ENCODE results near the gene CAMK2B.
A peak's percentile ranks its signal among the peaks of the same experiment; 100 is the strongest.

CAMK2B gene

DNA sequence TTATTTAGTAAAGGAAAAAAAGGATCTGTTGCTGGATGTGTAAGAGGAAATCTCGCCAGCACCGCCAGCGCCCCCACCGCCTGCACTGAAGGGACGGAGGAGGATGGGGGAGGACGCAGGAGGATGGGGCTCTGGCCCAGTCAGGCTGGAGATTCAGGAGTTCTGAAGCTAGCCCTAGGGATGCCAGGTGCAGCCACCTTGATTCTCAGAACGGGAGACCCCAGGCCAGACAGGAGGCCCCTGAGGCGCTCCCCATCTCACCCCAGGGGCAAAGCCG lies 1.3 kb downstream of the CAMK2B start:
- Mint-ChIP-seq H3K36me3 (ENCODE audit: low read depth) (no peaks in the 10 kb centered on the region), H3K4me3 (peak overlapping the region; percentile 80 to 83 (median 82)), H3K4me1 (peaks cover 27% of the 10 kb centered on the region), H3K27me3 (ENCODE audit: low read depth) (peaks cover 70% of the 10 kb centered on the region), H3K9me3 (no peaks in the 10 kb centered on the region), H3K27ac (no peak overlapping the region)
- TF ChIP-seq, protein P1, sequence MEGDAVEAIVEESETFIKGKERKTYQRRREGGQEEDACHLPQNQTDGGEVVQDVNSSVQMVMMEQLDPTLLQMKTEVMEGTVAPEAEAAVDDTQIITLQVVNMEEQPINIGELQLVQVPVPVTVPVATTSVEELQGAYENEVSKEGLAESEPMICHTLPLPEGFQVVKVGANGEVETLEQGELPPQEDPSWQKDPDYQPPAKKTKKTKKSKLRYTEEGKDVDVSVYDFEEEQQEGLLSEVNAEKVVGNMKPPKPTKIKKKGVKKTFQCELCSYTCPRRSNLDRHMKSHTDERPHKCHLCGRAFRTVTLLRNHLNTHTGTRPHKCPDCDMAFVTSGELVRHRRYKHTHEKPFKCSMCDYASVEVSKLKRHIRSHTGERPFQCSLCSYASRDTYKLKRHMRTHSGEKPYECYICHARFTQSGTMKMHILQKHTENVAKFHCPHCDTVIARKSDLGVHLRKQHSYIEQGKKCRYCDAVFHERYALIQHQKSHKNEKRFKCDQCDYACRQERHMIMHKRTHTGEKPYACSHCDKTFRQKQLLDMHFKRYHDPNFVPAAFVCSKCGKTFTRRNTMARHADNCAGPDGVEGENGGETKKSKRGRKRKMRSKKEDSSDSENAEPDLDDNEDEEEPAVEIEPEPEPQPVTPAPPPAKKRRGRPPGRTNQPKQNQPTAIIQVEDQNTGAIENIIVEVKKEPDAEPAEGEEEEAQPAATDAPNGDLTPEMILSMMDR (IDR thresholded peaks at IDR 0.05; ENCODE audit: unreplicated experiment in 3 of 3) = no peak

DNA sequence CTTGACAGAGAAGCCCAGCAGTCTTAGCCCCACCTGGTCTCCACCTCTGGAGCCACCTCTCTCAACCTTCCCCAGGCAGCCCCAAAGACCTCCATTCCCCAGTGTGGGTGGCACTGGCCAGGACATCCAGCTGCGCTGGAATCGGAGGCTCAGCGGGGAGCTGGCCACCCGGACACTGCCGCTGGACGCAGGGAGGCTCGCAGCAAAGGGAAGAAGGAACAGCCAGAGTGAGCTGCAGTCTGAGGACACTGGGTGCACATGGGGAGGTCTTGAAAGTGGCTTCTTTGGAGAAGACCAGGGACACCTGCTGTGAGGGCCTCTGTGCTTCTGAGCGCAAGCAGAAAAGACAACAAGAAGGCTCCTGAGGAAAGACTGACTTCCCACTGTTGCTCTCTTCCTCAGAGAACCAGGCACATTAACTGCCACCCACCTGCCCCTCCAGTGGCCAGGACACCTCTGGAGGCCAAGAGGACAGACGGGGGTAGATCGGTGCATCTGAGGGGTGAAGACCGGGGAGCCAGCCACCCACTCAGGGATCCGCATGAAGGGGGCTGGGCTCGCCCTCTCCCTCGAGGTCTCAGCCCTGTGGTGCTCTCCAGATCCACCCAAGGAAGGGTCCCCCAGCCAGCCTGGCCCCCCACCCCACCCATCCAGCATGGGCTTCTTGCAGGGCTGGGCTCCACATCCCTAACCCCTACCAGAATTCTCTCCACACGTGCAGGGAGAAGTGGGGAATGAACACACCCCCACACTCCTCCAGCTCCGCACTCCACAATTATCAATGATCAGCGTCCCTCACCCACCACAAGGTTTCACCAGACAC lies 1.8 kb downstream of the CAMK2B start:
- TF ChIP-seq, protein P1 (IDR thresholded peaks at IDR 0.05; ENCODE audit: unreplicated experiment in 3 of 3) = no peak
- peak overlapping the region; percentile 80 to 83 (median 82) for H3K4me3 Mint-ChIP-seq
- peaks cover 64% of the 10 kb centered on the region for H3K27me3 Mint-ChIP-seq (ENCODE audit: low read depth)
- H3K4me1 Mint-ChIP-seq = peaks cover 27% of the 10 kb centered on the region
- H3K9me3 Mint-ChIP-seq = no peaks in the 10 kb centered on the region
- H3K27ac Mint-ChIP-seq = no peak overlapping the region
- H3K36me3 Mint-ChIP-seq (ENCODE audit: low read depth) = no peaks in the 10 kb centered on the region

DNA sequence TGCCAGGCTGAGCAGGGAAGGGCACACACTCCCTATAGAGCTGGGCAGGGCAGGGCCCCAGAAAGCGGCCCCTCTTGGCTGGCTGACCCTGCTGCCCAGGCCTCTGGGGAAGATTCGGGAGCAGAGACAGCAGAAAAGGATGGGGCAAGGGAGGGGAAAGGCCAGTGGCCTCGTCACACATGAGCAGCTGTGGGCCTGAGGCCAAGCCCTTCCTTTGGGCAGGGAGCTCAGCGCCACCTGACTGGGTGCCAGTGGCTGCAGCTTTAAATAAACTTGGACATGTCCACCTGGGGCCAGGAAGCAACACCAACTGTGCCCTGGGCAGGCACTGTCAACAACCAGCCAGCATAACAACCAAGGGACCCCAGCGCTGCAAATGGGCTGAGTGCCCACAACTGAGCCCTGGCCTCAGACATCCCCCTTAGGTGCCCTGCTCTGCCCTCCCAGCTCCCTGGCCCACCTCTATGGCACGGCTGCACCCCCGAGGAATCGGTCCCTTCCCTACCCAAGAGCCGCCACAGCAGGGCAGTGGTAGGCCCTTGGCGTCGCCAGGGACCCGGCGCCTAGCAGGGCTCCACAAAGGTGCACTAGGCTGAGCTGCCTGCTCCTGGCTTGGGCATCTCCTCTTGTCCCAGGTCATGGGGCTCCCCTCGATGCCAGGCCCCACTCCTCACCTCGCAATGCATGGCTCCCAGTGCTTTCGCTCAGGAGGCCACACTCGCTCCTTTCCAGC lies 2.6 kb downstream of the CAMK2B start:
- Mint-ChIP-seq H3K36me3 (ENCODE audit: low read depth) (no peaks in the 10 kb centered on the region), H3K27ac (no peak overlapping the region), H3K27me3 (ENCODE audit: low read depth) (peaks cover 60% of the 10 kb centered on the region), H3K4me1 (peaks cover 27% of the 10 kb centered on the region), H3K4me3 (peak overlapping the region; percentile 80 to 83 (median 82)), H3K9me3 (no peaks in the 10 kb centered on the region)
- TF ChIP-seq, protein P1 (IDR thresholded peaks at IDR 0.05; ENCODE audit: unreplicated experiment in 3 of 3) = no peak

DNA sequence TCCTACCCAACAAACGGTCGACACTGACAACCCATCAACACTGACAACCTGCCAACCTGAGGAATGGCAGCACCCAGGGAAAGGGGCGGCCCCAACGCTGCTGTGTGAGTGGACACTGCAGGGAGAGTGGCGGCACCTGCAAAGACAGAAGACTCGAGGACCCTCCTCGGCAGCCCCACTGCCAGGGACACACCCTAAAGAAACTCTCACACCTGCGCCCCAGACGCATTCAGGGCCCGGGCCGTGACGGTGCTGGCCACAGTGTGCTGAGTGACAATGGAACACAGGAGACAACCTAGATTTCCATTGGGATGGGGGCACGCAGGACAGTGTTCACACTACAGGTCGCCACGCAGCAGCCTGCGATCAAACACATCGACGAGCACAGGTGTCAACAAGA lies 3.6 kb downstream of the CAMK2B start:
- Mint-ChIP-seq H3K9me3 (no peaks in the 10 kb centered on the region), H3K4me3 (peak overlapping the region in 1 of 3 experiments; percentile 14), H3K4me1 (peaks cover 27% of the 10 kb centered on the region), H3K27ac (no peak overlapping the region), H3K36me3 (ENCODE audit: low read depth) (no peaks in the 10 kb centered on the region), H3K27me3 (ENCODE audit: low read depth) (peaks cover 51% of the 10 kb centered on the region)
- TF ChIP-seq, protein P1 (IDR thresholded peaks at IDR 0.05; ENCODE audit: unreplicated experiment in 3 of 3) = no peak

DNA sequence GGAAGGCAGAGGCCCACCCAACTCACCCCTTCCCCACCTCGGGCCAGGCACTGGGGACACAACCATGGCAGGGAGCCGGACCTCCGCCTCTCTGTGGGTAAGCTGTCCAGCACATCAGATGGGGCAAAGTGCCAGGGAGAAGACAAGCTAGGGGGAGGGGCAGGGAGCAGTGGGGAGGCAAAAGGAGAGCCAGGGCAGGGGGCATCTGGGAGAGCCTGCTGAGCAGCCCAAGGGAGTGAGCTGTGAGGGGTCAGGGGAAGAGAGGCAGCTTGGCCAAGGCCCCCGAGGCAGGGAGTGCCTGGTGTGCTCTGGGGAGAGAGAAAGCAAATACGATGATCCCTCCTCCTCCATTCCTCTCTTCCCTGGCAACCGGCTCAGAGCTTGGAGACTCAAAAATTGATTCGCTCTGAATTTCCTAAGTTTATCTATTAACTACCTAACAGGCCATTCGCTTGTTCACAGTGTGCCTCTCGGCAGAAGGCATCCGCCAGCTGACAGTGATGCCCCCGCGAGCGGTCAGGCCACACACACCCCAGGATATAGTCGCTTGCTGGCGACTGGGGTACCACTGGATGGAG lies 4.5 kb downstream of the CAMK2B start:
- no peaks in the 10 kb centered on the region for H3K9me3 Mint-ChIP-seq
- peaks cover 42% of the 10 kb centered on the region for H3K27me3 Mint-ChIP-seq (ENCODE audit: low read depth)

More for the DNA sequence above, 4.5 kb downstream of the CAMK2B start:
- Mint-ChIP-seq H3K27ac (no peak overlapping the region), H3K4me1 (peaks cover 25% of the 10 kb centered on the region), H3K36me3 (ENCODE audit: low read depth) (no peaks in the 10 kb centered on the region), H3K4me3 (peak overlapping the region; percentile 37 to 55 (median 44))
- TF ChIP-seq, protein P1 (IDR thresholded peaks at IDR 0.05; ENCODE audit: unreplicated experiment in 3 of 3) = no peak
